Spleen (tissue), 11 donors: ENCODE results near the gene RNF150. TPM values are rescaled to one million over a fixed set of nuclear protein-coding genes. Genes with fewer than 3 reads are reported as not detected.

ENCODE experiments used
- DNase-seq: peaks from one replicate; pipeline ENCODE4 v3.0.0-alpha.2; 2020
- H3K27ac ChIP-seq, 8 donors: fragments of 200-600 bp; sonication (generic) in 7 of 8; 1 replicate in 4 of 8; 2 replicates in 4 of 8; pipeline versions ENCODE4 v1.5.0 to v1.8.0; 2016 to 2021; ENCODE audit warnings: inconsistent platforms in 4 of 8, mild to moderate bottlenecking in 4 of 8, moderate library complexity in 1 of 8
- H3K27me3 ChIP-seq, 7 donors: fragments of 200-600 bp; sonication (generic) in 6 of 7; replicated peaks in 1 of 7; 1 replicate in 4 of 7; 2 replicates in 3 of 7; pipeline versions ENCODE4 v1.5.0 to v1.8.0; 2016 to 2021; ENCODE audit warnings: inconsistent platforms in 3 of 7, mild to moderate bottlenecking in 1 of 7
- H3K36me3 ChIP-seq, 6 donors: fragments of 200-600 bp; sonication (generic) in 5 of 6; 1 replicate in 4 of 6; 2 replicates in 2 of 6; pipeline versions ENCODE4 v1.5.0 to v1.8.0; 2016 to 2021; ENCODE audit warnings: inconsistent platforms in 2 of 6
- H3K4me1 ChIP-seq, 6 donors: fragments of 200-600 bp; sonication (generic) in 5 of 6; 1 replicate in 3 of 6; 2 replicates in 3 of 6; pipeline versions ENCODE4 v1.5.0 to v1.8.0; 2016 to 2021; ENCODE audit warnings: inconsistent platforms in 3 of 6
- H3K4me3 ChIP-seq, 8 donors: fragments of 200-600 bp; sonication (generic) in 7 of 8; 1 replicate in 4 of 8; 2 replicates in 4 of 8; pipeline versions ENCODE4 v1.5.0 to v1.8.0; 2016 to 2021; ENCODE audit warnings: inconsistent platforms in 4 of 8, mild to moderate bottlenecking in 4 of 8, moderate library complexity in 2 of 8
- H3K9me3 ChIP-seq, 8 donors: fragments of 200-600 bp; sonication (generic) in 7 of 8; 1 replicate in 4 of 8; 2 replicates in 4 of 8; pipeline versions ENCODE4 v1.5.0 to v1.8.0; 2016 to 2021; ENCODE audit warnings: inconsistent platforms in 4 of 8
- POLR2A ChIP-seq, 3 donors: fragments of 450-650 bp; IDR thresholded peaks; one replicate each; pipeline ENCODE4 v1.5.1; 2017; ENCODE audit warnings: antibody characterized with exemption in 3 of 3, mild to moderate bottlenecking in 1 of 3
- POLR2AphosphoS5 ChIP-seq, 3 donors: sonication (generic); formaldehyde crosslinking; IDR thresholded peaks; one replicate each; pipeline ENCODE4 v1.5.1; 2017; ENCODE audit warnings: antibody characterized with exemption in 3 of 3
- WGBS, 5 donors: extraction: QIAGEN DNeasy Blood & Tissue Kit in 3 of 5; methylation state at CpG; one replicate each; pipeline versions ENCODE4 v1.1.5 to v1.1.7; 2013 to 2018; 5-methylcytosine and 5-hydroxymethylcytosine counted together
- intact Hi-C: fragments of 100-400 bp; cut with DNase I; formaldehyde crosslinking; loops from one replicate; pipeline ENCODE4 v1.15.0; 2023; ENCODE audit warnings: low total_unique reads
- polyA plus RNA-seq, 3 donors: library from polyadenylated mRNA; stranded (reverse); fragments of 200-250 nt; gene quantifications; one replicate each; pipeline ENCODE4 v1.2.1, GENCODE V29; 2013
- total RNA-seq, 7 donors: library from RNA; depleted of rRNA in 3 of 7; stranded (reverse); fragments of >200 nt in 3 of 7; fragmentation: NEBNext Ultra II Directional in 4 of 7; extraction: Animal tissue kit (Norgen Biotek cat#: 25700) in 4 of 7; gene quantifications; one replicate each; pipeline versions ENCODE4 v1.1.0 to v1.2.1, GENCODE V29; 2016 to 2021
- TF ChIP-seq, protein P1 (sequence below), 11 experiments: fragments of 200-600 bp in 7 of 11; fragments of 450-650 bp in 4 of 11; sonication (generic) in 4 of 11; IDR thresholded peaks in 8 of 11; conservative IDR thresholded peaks in 3 of 11; 1 replicate in 7 of 11; 2 replicates in 4 of 11; pipeline versions ENCODE4 v1.4.0 to v1.8.0; 2016 to 2021; ENCODE audit warnings: antibody characterized with exemption in 11 of 11, inconsistent platforms in 4 of 11, mild to moderate bottlenecking in 1 of 11
- donor health status: healthy with polysubstance abuse.
- donor health status: DM: no; HTN: no; CAD: no; lungs with moderate emphysema.
- donor health status: DM: no; HTN: no; CAD: no.
- donor health status: Bipolar disorder and iron deficiency.
- donor health status: healthy.
- donor health status: DM: no; HTN: no; CAD: no.
- donor health status: DM: yes; HTN: yes; CAD: no.

RNF150 gene
- total and polyA plus RNA-seq, 10 donors = 1.2 to 42.1 (median 19.2) TPM

- no peak overlapping the region for H3K27ac ChIP-seq
- no peak for DNase-seq
- WGBS, 5 donors = 83 to 98% (median 88%) methylated on average over 3 of the region's 3 CpGs
- intact Hi-C loops = no loop called here
- H3K4me1 ChIP-seq = no peaks in the 10 kb centered on the region
- H3K9me3 ChIP-seq = no peaks in the 10 kb centered on the region
- H3K36me3 ChIP-seq = no peaks in the 10 kb centered on the region
- no peaks in the 10 kb centered on the region for H3K27me3 ChIP-seq
- no peak overlapping the region for H3K4me3 ChIP-seq
- TF ChIP-seq POLR2A (IDR thresholded peaks at IDR 0.05) (no peak), POLR2AphosphoS5 (IDR thresholded peaks at IDR 0.05) (no peak)
- TF ChIP-seq, protein P1, sequence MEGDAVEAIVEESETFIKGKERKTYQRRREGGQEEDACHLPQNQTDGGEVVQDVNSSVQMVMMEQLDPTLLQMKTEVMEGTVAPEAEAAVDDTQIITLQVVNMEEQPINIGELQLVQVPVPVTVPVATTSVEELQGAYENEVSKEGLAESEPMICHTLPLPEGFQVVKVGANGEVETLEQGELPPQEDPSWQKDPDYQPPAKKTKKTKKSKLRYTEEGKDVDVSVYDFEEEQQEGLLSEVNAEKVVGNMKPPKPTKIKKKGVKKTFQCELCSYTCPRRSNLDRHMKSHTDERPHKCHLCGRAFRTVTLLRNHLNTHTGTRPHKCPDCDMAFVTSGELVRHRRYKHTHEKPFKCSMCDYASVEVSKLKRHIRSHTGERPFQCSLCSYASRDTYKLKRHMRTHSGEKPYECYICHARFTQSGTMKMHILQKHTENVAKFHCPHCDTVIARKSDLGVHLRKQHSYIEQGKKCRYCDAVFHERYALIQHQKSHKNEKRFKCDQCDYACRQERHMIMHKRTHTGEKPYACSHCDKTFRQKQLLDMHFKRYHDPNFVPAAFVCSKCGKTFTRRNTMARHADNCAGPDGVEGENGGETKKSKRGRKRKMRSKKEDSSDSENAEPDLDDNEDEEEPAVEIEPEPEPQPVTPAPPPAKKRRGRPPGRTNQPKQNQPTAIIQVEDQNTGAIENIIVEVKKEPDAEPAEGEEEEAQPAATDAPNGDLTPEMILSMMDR (IDR thresholded peaks at IDR 0.05 in 8 of 11, conservative IDR thresholded peaks at IDR 0.05 in 3 of 11) = no peak
Observed at GRCh38 chr4:141102367-141102766, 30.9 kb downstream of the RNF150 start.

DNA sequence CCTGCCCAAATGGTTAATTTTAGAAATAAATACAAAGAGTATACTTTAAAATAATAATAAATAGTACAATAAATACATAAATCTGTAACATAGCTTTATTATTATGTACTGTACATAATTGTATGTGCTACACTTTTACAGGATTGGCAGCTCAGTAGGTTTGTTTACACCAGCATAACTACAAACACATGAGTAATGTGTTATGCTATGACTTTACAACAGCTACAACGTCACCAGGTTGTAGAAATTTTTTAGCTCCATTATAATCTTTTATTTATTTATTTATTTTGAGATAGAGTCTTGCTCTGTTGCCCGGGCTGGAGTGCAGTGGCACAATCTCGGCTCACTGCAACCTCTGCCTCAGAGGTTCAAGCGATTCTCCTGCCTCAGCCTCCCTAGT is 31.8 kb downstream of the RNF150 start:
- Histone ChIP-seq H3K27ac (no peak overlapping the region), H3K36me3 (no peaks in the 10 kb centered on the region), H3K4me3 (no peak overlapping the region), H3K9me3 (no peaks in the 10 kb centered on the region), H3K4me1 (no peaks in the 10 kb centered on the region), H3K27me3 (no peaks in the 10 kb centered on the region)
- no peak for TF ChIP-seq POLR2AphosphoS5 (IDR thresholded peaks at IDR 0.05)
- TF ChIP-seq, protein P1 (IDR thresholded peaks at IDR 0.05 in 8 of 11, conservative IDR thresholded peaks at IDR 0.05 in 3 of 11) = no peak
- TF ChIP-seq POLR2A (IDR thresholded peaks at IDR 0.05) = no peak
- DNase-seq = no peak
- intact Hi-C loops = no loop called here
- WGBS, 5 donors = 79 to 97% (median 89%) methylated on average over 4 of the region's 4 CpGs

DNA sequence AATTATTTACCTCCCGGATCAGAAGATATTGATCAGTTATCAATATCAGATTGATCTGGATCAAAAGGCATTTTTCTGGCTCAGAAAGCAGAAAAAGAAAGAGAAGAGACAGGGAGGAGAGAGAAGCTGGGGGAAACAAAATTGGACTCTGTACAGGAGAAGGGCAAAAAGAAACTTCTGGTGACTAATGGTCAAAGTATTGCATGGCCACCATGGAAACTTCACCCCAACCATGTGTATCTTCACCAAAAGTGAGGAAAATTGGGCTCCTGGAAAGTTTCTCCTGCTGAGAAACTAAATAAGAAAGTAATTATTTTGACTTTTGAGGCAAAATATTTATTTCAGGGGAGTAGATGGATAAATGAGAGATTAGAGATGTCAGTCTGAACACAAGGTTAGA is 33.9 kb downstream of the RNF150 start:
- no peaks in the 10 kb centered on the region for H3K27me3 ChIP-seq
- peaks cover 0 to 10% (median 3%) of the 10 kb centered on the region in 8 donors for H3K9me3 ChIP-seq
- WGBS, 5 donors = 74 to 87% (median 84%) methylated on average over 1 of the region's 1 CpG
- H3K36me3 ChIP-seq = no peaks in the 10 kb centered on the region
- H3K4me1 ChIP-seq = no peaks in the 10 kb centered on the region
- peak overlapping the region in 1 of 8 donors; percentile 45 for H3K27ac ChIP-seq
- TF ChIP-seq POLR2A (IDR thresholded peaks at IDR 0.05) (no peak), POLR2AphosphoS5 (IDR thresholded peaks at IDR 0.05) (no peak)
- TF ChIP-seq, protein P1 (IDR thresholded peaks at IDR 0.05 in 8 of 11, conservative IDR thresholded peaks at IDR 0.05 in 3 of 11) = no peak
- DNase-seq = no peak
- intact Hi-C loops = no loop called here
- H3K4me3 ChIP-seq = no peak overlapping the region

GRCh38 chr4:141098163-141098562 is 35.1 kb downstream of the RNF150 start:
- H3K27me3 ChIP-seq = no peaks in the 10 kb centered on the region
- no peaks in the 10 kb centered on the region for H3K36me3 ChIP-seq
- H3K27ac ChIP-seq = peak overlapping the region in 1 of 8 donors; percentile 45
- peaks cover 0 to 19% (median 13%) of the 10 kb centered on the region in 8 donors for H3K9me3 ChIP-seq
- intact Hi-C loops = no loop called here
- H3K4me1 ChIP-seq = no peaks in the 10 kb centered on the region
- H3K4me3 ChIP-seq = no peak overlapping the region
- TF ChIP-seq, protein P1 (IDR thresholded peaks at IDR 0.05 in 8 of 11, conservative IDR thresholded peaks at IDR 0.05 in 3 of 11) = no peak
- TF ChIP-seq POLR2AphosphoS5 (IDR thresholded peaks at IDR 0.05) = no peak
- TF ChIP-seq POLR2A (IDR thresholded peaks at IDR 0.05) = no peak
- WGBS, 5 donors = 74 to 92% (median 87%) methylated on average over 3 of the region's 3 CpGs
- no peak for DNase-seq
